H1 (cell line): ENCODE results near the gene SF3B2. TPM values are rescaled to one million over a fixed set of nuclear protein-coding genes. Genes with fewer than 3 reads are reported as not detected.

ENCODE experiments used
- CTCF ChIA-PET: fragments of 300-600 bp; sonication (Branson Sonifier 250); formaldehyde crosslinking; loops from one replicate; lab custom pipeline; 2021; ENCODE audit not compliant: partially characterized antibody; lab: Charles Lee
- POLR2A ChIA-PET: fragments of 300-600 bp; sonication (Branson Sonifier 250); formaldehyde crosslinking; loops from one replicate; lab custom pipeline; 2021; ENCODE audit warnings: inconsistent platforms; ENCODE audit not compliant: partially characterized antibody; lab: Charles Lee
- DNase-seq, 2 experiments: peaks; one replicate each; pipeline versions ENCODE4 v3.0.0 to v3.0.0-alpha.2; 2010 to 2022; ENCODE audit warnings: low spot score in 2 of 2, low read depth in 1 of 2, mixed read lengths in 1 of 2
- FAIRE-seq: peaks from 2 replicates; lab custom pipeline; 2011; peaks lifted over from hg19 to GRCh38; lab: Jason Lieb, UNC
- H2AFZ ChIP-seq: 2 replicates; pipeline ENCODE4 v1.8.1; 2012; ENCODE audit warnings: low read length, inconsistent platforms
- H2AK5ac ChIP-seq: 2 replicates; pipeline ENCODE4 v1.6.1; 2013; ENCODE audit warnings: low read depth, low read length
- H2BK120ac ChIP-seq: replicated peaks from 2 replicates; pipeline ENCODE3; 2013; ENCODE audit warnings: low read depth, low read length, inconsistent platforms
- H2BK12ac ChIP-seq: 2 replicates; pipeline ENCODE4 v1.6.1; 2013; ENCODE audit warnings: low read depth, low read length
- H2BK15ac ChIP-seq: 2 replicates; pipeline ENCODE4 v1.6.1; 2013; ENCODE audit warnings: low read length
- H2BK20ac ChIP-seq: 2 replicates; pipeline ENCODE4 v1.6.1; 2013; ENCODE audit warnings: low read length
- H2BK5ac ChIP-seq: 2 replicates; pipeline ENCODE4 v1.6.1; 2013; ENCODE audit warnings: low read depth, low read length
- H3K14ac ChIP-seq: 2 replicates; pipeline ENCODE4 v1.6.1; 2013; ENCODE audit warnings: inconsistent platforms; ENCODE audit not compliant: insufficient read length
- H3K18ac ChIP-seq: 2 replicates; pipeline ENCODE4 v1.6.1; 2013; ENCODE audit warnings: low read length; ENCODE audit errors: extremely low read depth
- H3K23ac ChIP-seq: 2 replicates; pipeline ENCODE4 v1.6.1; 2013; ENCODE audit warnings: inconsistent platforms; ENCODE audit not compliant: insufficient read length
- H3K23me2 ChIP-seq: 2 replicates; pipeline ENCODE4 v1.6.1; 2013; ENCODE audit warnings: low read depth, low read length
- H3K27ac ChIP-seq: 2 replicates; pipeline ENCODE4 v1.6.1; 2011; ENCODE audit warnings: low read depth, low read length, inconsistent platforms
- H3K27me3 ChIP-seq, 4 experiments: replicated peaks in 1 of 4; 1 replicate in 1 of 4; 2 replicates in 3 of 4; pipeline versions ENCODE4 v1.6.1 to v1.8.1; 2011 to 2013; ENCODE audit warnings: low read length in 3 of 4, mild to moderate bottlenecking in 3 of 4, inconsistent platforms in 2 of 4, mixed read lengths in 2 of 4, moderate library complexity in 1 of 4; ENCODE audit not compliant: control insufficient read depth in 3 of 4, insufficient read depth in 3 of 4; ENCODE audit errors: extremely low read depth in 1 of 4
- H3K36me3 ChIP-seq, 4 experiments: 2 replicates each; pipeline versions ENCODE4 v1.6.1 to v1.8.1; 2011 to 2013; ENCODE audit warnings: mild to moderate bottlenecking in 4 of 4, low read length in 3 of 4, moderate library complexity in 2 of 4, control low read depth in 1 of 4, inconsistent platforms in 1 of 4; ENCODE audit not compliant: insufficient read depth in 4 of 4, control insufficient read depth in 2 of 4
- H3K4ac ChIP-seq: replicated peaks from 2 replicates; pipeline ENCODE3; 2013; ENCODE audit warnings: low read length, low read depth, mixed read lengths, inconsistent platforms; ENCODE audit not compliant: insufficient read length
- H3K4me1 ChIP-seq, 4 experiments: replicated peaks in 1 of 4; 1 replicate in 1 of 4; 2 replicates in 3 of 4; pipeline versions ENCODE4 v1.6.1 to v1.8.1; 2011 to 2013; ENCODE audit warnings: low read length in 3 of 4, inconsistent platforms in 2 of 4, mixed read lengths in 1 of 4; ENCODE audit not compliant: insufficient read depth in 4 of 4, control insufficient read depth in 3 of 4
- H3K4me2 ChIP-seq, 2 experiments: 2 replicates each; pipeline versions ENCODE4 v1.6.1 to v1.8.1; 2011 to 2013; ENCODE audit warnings: low read depth in 2 of 2, low read length in 2 of 2, control low read depth in 1 of 2, inconsistent platforms in 1 of 2, mild to moderate bottlenecking in 1 of 2; ENCODE audit not compliant: insufficient read depth in 1 of 2
- H3K4me3 ChIP-seq, 4 experiments: fragments of 200-600, 300-600 bp in 1 of 4; sonication (generic), shearing (Covaris generic), sonication (Bioruptor Twin) in 1 of 4; 2 replicates each; pipeline versions ENCODE4 v1.5.1 to v1.8.1; 2011 to 2016; ENCODE audit warnings: low read length in 4 of 4, low read depth in 3 of 4, control low read depth in 2 of 4, inconsistent platforms in 2 of 4, mild to moderate bottlenecking in 2 of 4, mixed read lengths in 1 of 4, moderate library complexity in 1 of 4; ENCODE audit not compliant: insufficient read depth in 2 of 4; ENCODE audit errors: extremely low read depth in 1 of 4
- H3K56ac ChIP-seq: replicated peaks from 2 replicates; pipeline ENCODE3; 2013; ENCODE audit warnings: low read depth, mild to moderate bottlenecking, mixed read lengths, low read length, inconsistent platforms; ENCODE audit not compliant: insufficient read length
- H3K79me1 ChIP-seq: 2 replicates; pipeline ENCODE4 v1.6.1; 2013; ENCODE audit warnings: low read depth, low read length, control low read depth
- H3K79me2 ChIP-seq, 2 experiments: 2 replicates each; pipeline versions ENCODE4 v1.6.1 to v1.8.1; 2012 to 2013; ENCODE audit warnings: low read length in 2 of 2, mild to moderate bottlenecking in 2 of 2, inconsistent platforms in 1 of 2; ENCODE audit not compliant: insufficient read depth in 2 of 2, control insufficient read depth in 1 of 2
- H3K9ac ChIP-seq, 4 experiments: replicated peaks in 1 of 4; 1 replicate in 1 of 4; 2 replicates in 3 of 4; pipeline versions ENCODE4 v1.6.1 to v1.8.1; 2011 to 2013; ENCODE audit warnings: low read depth in 3 of 4, low read length in 3 of 4, control low read depth in 2 of 4, mild to moderate bottlenecking in 2 of 4, moderate library complexity in 2 of 4, inconsistent platforms in 1 of 4; ENCODE audit errors: extremely low read depth in 1 of 4
- H3K9me3 ChIP-seq, 2 experiments: 2 replicates each; pipeline versions ENCODE4 v1.6.1 to v1.8.1; 2012 to 2013; ENCODE audit warnings: mild to moderate bottlenecking in 2 of 2, moderate library complexity in 2 of 2, control low read depth in 1 of 2, inconsistent platforms in 1 of 2, low read depth in 1 of 2, low read length in 1 of 2, mixed read lengths in 1 of 2; ENCODE audit not compliant: insufficient read depth in 2 of 2
- H4K20me1 ChIP-seq, 2 experiments: replicated peaks in 1 of 2; 2 replicates each; pipeline versions ENCODE3 to v1.8.1; 2011 to 2013; ENCODE audit warnings: inconsistent platforms in 2 of 2, low read length in 2 of 2, mild to moderate bottlenecking in 1 of 2; ENCODE audit not compliant: insufficient read depth in 2 of 2, control insufficient read depth in 1 of 2
- H4K5ac ChIP-seq: 2 replicates; pipeline ENCODE4 v1.6.1; 2013; ENCODE audit warnings: low read length, low read depth, mixed read lengths, inconsistent platforms; ENCODE audit not compliant: insufficient read length
- H4K8ac ChIP-seq: 2 replicates; pipeline ENCODE4 v1.8.0; 2013; ENCODE audit warnings: mild to moderate bottlenecking, moderate library complexity, low read length, inconsistent platforms; ENCODE audit not compliant: insufficient read depth; ENCODE audit errors: extremely low read depth
- H4K91ac ChIP-seq: replicated peaks from 2 replicates; pipeline ENCODE3; 2013; ENCODE audit warnings: low read length, mixed read lengths, inconsistent platforms; ENCODE audit not compliant: insufficient read length
- ASH2L ChIP-seq: fragments of 200-600, 300-600 bp; sonication (generic); IDR thresholded peaks from one replicate; pipeline ENCODE4 v1.7.1; 2017; ENCODE audit warnings: low read length
- CEBPB ChIP-seq: IDR thresholded peaks from 2 replicates; pipeline ENCODE4 v1.6.1; 2012; ENCODE audit warnings: low read depth, low read length
- CREB1 ChIP-seq: IDR thresholded peaks from 2 replicates; pipeline ENCODE4 v1.6.1; 2012; ENCODE audit warnings: inconsistent platforms
- EGR1 ChIP-seq: IDR thresholded peaks from 2 replicates; pipeline ENCODE4 v1.6.1; 2011; ENCODE audit warnings: low read depth, low read length, borderline replicate concordance
- EZH2 ChIP-seq: fragments of 200-600 bp; sonication (generic); IDR thresholded peaks from 2 replicates; pipeline ENCODE4 v1.7.1; 2012; ENCODE audit warnings: low read depth, mild to moderate bottlenecking, moderate library complexity, low read length, inconsistent platforms; ENCODE audit not compliant: severe bottlenecking
- GTF2F1 ChIP-seq: IDR thresholded peaks from 2 replicates; pipeline ENCODE4 v1.6.1; 2012; ENCODE audit warnings: low read depth, low read length, improper control_type of control experiment, borderline replicate concordance
- HDAC2 ChIP-seq, 2 experiments: fragments of 300-600 bp in 1 of 2; sonication (generic) in 1 of 2; IDR thresholded peaks; 2 replicates each; pipeline ENCODE4 v1.6.1; 2011 to 2012; ENCODE audit warnings: low read depth in 2 of 2, low read length in 2 of 2, mild to moderate bottlenecking in 2 of 2, moderate library complexity in 2 of 2, borderline replicate concordance in 1 of 2, inconsistent platforms in 1 of 2
- JUN ChIP-seq: IDR thresholded peaks from 2 replicates; pipeline ENCODE4 v1.6.1; 2011; ENCODE audit warnings: low read depth, mild to moderate bottlenecking, improper control_type of control experiment, low read length
- KDM5A ChIP-seq: fragments of 200-600 bp; IDR thresholded peaks from 2 replicates; pipeline ENCODE4 v1.7.1; 2012; ENCODE audit warnings: mild to moderate bottlenecking, low read length, inconsistent platforms, mixed read lengths
- NANOG ChIP-seq: IDR thresholded peaks from 2 replicates; pipeline ENCODE4 v1.6.1; 2011; ENCODE audit warnings: low read length, low read depth, mild to moderate bottlenecking, inconsistent platforms; ENCODE audit not compliant: insufficient read depth, poor library complexity, severe bottlenecking
- NRF1 ChIP-seq: IDR thresholded peaks from 2 replicates; pipeline ENCODE4 v1.6.1; 2011; ENCODE audit warnings: mild to moderate bottlenecking, low read depth, low read length, improper control_type of control experiment
- POLR2AphosphoS5 ChIP-seq: IDR thresholded peaks from 2 replicates; pipeline ENCODE4 v1.6.1; 2011; ENCODE audit warnings: low read depth, low read length
- SP4 ChIP-seq: IDR thresholded peaks from 2 replicates; pipeline ENCODE4 v1.6.1; 2012; ENCODE audit warnings: low read length, inconsistent platforms
- TBP ChIP-seq: IDR thresholded peaks from 2 replicates; pipeline ENCODE4 v1.6.1; 2011; ENCODE audit warnings: low read depth, low read length, improper control_type of control experiment
- ZNF274 ChIP-seq: IDR thresholded peaks from 2 replicates; pipeline ENCODE4 v1.7.0; 2012; ENCODE audit warnings: low read length, borderline replicate concordance; ENCODE audit errors: extremely low read depth
- WGBS, 2 experiments: shearing (Covaris generic) in 1 of 2; methylation state at CpG; one replicate each; pipeline versions ENCODE4 v1.1.6 to v1.1.7; 2013 to 2015; ENCODE audit warnings: low lambda C conversion rate in 2 of 2, mixed read lengths in 2 of 2, inconsistent platforms in 1 of 2, low coverage in 1 of 2, missing lambda C conversion rate in 1 of 2; ENCODE audit not compliant: insufficient replicate concordance in 2 of 2, insufficient coverage in 1 of 2, insufficient read length in 1 of 2; ENCODE audit errors: extremely low coverage in 1 of 2, missing lambda C conversion rate in 1 of 2; 5-methylcytosine and 5-hydroxymethylcytosine counted together
- polyA plus RNA-seq, 7 experiments: library from polyadenylated mRNA; depleted of rRNA in 3 of 7; stranded (reverse) in 5 of 7; unstranded in 2 of 7; fragments of >200 nt in 5 of 7; fragments of 200-250 nt in 2 of 7; gene quantifications; 1 replicate in 5 of 7; 2 replicates in 1 of 7; 4 replicates in 1 of 7; pipeline versions ENCODE4 v1.2.1 to v1.2.3, GENCODE V29; 2011 to 2013; ENCODE audit warnings: missing spikeins in 2 of 7, mixed read lengths in 2 of 7
- total RNA-seq: library from RNA; stranded (reverse); fragmentation: NEBNext Ultra II Directional; extraction: Animal tissue kit (Norgen Biotek cat#: 25700); gene quantifications from 2 replicates; pipeline ENCODE4 v1.2.1, GENCODE V29; 2021

Gene SF3B2
- total and polyA plus RNA-seq, 2 of the 8 experiments (the other 6 are each of a cell fraction or from before 2014, with no cell fraction given): 182 to 237 TPM

GRCh38 chr11:66064571-66064970 lies 12.4 kb downstream of the SF3B2 start:
- Histone ChIP-seq H3K4ac (no peak overlapping the region), H3K14ac (no peak overlapping the region), H3K56ac (no peak overlapping the region), H3K4me2 (no peak overlapping the region), H3K4me1 (peaks cover 4 to 7% (median 6%) of the 10 kb centered on the region in 4 experiments; a peak in 5 of 7 replicates), H2BK12ac (no peak overlapping the region), H3K23me2 (no peaks in the 10 kb centered on the region), H3K9me3 (no peaks in the 10 kb centered on the region), H3K36me3 (peaks cover 42 to 87% (median 71%) of the 10 kb centered on the region in 4 experiments), H2BK120ac (no peak overlapping the region), H3K23ac (no peak overlapping the region), H3K79me1 (no peaks in the 10 kb centered on the region; the same call in 1 of the 2 replicates), H3K4me3 (no peak overlapping the region), H2AFZ (no peak overlapping the region), H2BK15ac (no peak overlapping the region), H4K91ac (no peak overlapping the region), H2BK5ac (no peak overlapping the region), H3K27me3 (no peaks in the 10 kb centered on the region), H2BK20ac (no peak overlapping the region), H4K5ac (no peak overlapping the region), H3K18ac (no peak overlapping the region), H2AK5ac (no peak overlapping the region), H4K20me1 (peaks cover 0 to 22% of the 10 kb centered on the region in 2 experiments), H4K8ac (no peak overlapping the region), H3K79me2 (no peaks in the 10 kb centered on the region), H3K27ac (no peak overlapping the region), H3K9ac (no peak overlapping the region)
- DNase-seq: no peak
- CTCF ChIA-PET: interaction anchor here (2.6 to 8.8 kb wide), 3 partner anchors 10 to 20 kb away, joined by 9 to 144 read pairs (median 39); partner anchors contain the start of genes GAL3ST3 and SF3B2
- POLR2A ChIA-PET: interaction anchor here (1.3 to 9.7 kb wide), 2 partner anchors 9 to 62 kb away, joined by 3 to 150 read pairs; partner anchors contain the start of genes BANF1, GAL3ST3 and SF3B2
- 90% methylated on average over 1 of the region's 1 CpG; no CpG with 5 or more reads in 1 of the 2 experiments for WGBS, 2 experiments
- no peak for FAIRE-seq
- TF ChIP-seq CREB1 (no peak), EZH2 (no peak), CEBPB (no peak), JUN (no peak), ZNF274 (no peak), NRF1 (no peak), GTF2F1 (no peak), EGR1 (no peak), HDAC2 (IDR thresholded peaks at IDR 0.05; ENCODE audit: borderline replicate concordance in 1 of 2, low read depth in 2 of 2, low read length in 2 of 2) (no peak), SP4 (no peak), ASH2L (no peak), POLR2AphosphoS5 (no peak), NANOG (no peak), KDM5A (no peak), TBP (no peak)
